Stimulated activated CD8-positive, alpha-beta memory T cell treated with anti-CD3 and anti-CD28 coated beads, Interleukin-4, amount 100 ng/mL, for 24 hours (primary cell): ENCODE measurements around the gene METTL23.
"Not testable (repeated sequence)": the region's sequence is repeated elsewhere in the genome, so short reads cannot be mapped to it uniquely, and the experiment has no call there.

Experiments used
- DNase-seq: peaks from one replicate; pipeline ENCODE4 v3.0.0-alpha.2; 2020; ENCODE audit warnings: low read depth

The METTL23 gene

DNA sequence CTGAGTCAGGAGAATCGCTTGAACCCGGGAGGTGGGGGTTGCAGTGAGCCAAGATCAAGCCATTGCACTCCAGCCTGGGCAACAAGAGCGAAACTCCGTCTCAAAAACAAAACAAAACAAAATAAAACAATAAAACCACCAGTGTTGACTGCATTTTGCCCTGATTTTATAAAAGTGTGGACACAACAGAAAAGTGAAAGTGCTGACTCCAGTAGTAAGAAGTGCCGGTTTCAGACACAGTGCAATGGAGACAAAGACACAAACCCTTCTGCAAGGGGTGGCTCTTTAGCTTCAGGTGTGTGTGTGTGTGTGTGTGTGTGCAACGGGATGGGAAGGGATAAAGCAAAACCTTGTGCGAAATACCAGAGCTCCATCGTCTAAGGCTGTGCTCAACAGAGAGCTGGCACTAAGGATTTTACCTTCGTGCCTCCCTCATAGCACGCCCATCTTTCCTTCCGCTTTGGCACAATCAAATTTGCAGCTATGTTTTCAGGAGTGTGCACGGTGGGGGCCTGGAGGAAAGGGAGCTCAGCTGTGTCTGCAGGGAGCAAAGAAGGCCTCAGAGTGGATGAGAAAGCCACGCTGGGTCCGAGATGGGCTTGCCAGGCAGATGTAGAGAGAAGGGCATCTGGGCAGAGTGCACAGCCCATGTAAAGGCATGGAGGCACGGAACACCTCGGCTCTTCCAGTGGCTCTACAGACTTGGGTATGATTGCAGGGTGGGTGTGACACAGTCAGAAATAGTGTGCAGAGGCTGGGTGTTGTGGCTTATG, 31.4 kb upstream of the METTL23 start:
- DNase-seq = no peak

- DNase-seq = no peak
Observed at GRCh38 chr17:76696763-76697701, 29.6 kb upstream of the METTL23 start.

DNA sequence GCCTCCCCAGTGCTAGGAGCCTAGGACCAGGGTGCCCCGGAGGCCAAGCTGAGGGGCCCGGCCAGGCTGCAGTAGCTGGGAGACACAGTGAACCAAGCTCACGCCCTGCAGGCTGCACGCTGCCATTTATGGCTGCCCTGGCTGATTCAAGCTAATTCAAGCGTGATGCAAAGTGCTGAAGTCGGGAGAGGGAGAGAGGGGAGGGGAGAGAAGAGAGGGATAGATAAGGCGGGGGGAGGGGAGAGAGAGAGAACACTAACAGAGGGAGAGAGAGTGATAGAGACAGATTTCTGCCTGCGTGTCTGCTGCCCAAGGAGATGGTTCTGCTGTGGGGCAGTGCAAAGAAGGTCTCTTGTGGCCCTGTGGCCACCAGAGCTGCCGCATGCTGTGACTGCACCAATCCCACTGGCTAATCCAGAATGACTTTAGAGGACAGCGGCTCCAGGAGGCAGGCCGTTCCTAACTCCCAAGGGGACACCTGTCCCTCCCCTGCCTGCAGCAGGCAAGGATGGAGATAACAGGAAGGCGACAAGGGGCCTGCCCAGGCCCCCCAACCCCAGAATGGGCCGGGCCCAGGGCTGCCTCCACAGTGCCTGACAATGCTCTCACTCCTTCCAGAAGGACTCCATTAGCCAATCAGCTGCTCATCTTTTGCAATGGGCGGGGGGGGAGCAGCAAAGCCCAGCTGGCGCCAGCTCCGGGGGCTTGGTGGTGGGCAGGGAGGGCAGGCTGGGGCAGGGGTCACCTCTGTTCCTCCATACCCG, 28.8 kb upstream of the METTL23 start:
- no peak for DNase-seq

DNA sequence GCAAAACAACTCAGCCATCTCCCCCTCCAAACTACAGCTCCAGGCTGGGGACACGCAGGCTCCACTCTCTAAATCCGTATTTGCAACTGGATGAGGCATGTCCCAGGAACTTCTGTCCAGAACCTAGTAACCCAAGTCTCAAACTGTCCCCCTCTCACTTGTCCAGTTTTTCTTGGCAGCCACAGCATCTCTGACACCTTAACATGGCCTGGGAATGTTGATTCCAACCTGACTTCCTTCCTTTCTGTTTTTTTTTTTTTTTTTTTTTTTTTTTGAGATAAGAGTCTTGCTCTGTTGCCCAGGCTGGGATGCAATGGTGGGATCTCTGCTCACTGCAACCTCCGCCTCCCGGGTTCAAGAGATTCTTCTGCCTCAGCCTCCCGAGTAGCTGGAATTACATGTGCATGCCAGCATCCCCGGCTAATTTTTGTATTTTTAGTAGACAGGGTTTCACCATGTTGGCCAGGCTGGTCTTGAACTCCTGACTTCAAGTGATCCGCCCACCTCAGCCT, 28.1 kb upstream of the METTL23 start:
- not testable (repeated sequence) for DNase-seq

DNA sequence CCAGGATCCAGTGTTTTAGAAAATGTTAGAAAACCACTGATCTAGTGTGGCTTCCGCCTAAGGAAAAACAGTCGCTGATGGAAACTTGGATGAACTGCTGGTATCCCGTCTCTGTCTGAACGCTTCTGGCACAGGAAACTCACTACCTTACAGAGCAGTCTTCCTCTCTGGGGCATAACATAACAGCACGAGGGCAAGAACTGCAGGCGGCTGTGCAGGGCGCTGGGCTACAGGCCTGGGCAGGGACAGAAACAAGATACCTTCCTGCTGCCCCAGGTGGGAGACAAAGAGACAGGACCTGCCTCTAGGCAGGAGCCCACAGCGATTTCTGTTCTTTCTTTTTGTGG, 26.4 kb upstream of the METTL23 start:
- no peak for DNase-seq

DNA sequence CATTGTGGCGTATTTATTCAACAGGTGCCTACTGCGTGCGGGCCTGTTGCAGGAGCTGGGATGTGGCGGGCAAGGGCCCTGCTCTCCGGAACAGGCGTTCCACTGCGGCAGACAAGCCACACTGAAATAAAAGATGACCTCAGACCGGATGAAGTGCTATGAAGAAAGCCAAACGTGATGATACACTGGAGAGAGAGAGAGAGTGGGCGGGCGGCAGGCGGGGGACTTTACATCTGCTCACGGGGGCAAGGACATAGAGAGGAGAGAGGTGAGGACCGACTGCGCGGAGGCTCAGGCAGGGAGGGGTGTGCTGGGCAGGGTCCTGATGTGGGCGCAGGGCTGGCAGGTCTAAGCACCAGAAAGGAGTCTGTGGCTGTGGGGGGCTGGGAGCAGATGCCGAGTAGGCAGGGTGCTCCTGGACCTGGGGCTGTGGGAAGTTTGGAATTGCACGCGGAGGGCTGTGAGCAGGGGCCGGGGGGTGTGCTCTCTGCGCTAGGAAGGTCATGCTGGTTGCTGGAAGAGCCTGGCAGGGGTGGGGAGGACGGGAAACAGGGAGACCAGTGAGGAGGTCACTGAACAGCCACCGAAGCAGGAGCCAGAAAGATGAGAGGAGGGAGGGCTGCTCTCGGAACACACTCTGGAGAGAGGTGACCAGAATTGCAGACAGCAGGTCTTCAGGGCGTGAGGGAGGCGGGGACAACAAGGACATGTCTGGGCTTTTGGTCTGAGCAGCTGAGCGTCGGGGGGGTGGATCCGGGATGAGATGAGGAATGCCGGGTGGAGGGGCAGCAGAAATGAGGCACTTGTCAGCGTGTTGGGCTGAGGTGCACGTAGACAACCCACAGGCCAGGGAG, 25.8 kb upstream of the METTL23 start:
- no peak for DNase-seq

GRCh38 chr17:76701471-76701967, 25.1 kb upstream of the METTL23 start:
- DNase-seq = no peak

DNA sequence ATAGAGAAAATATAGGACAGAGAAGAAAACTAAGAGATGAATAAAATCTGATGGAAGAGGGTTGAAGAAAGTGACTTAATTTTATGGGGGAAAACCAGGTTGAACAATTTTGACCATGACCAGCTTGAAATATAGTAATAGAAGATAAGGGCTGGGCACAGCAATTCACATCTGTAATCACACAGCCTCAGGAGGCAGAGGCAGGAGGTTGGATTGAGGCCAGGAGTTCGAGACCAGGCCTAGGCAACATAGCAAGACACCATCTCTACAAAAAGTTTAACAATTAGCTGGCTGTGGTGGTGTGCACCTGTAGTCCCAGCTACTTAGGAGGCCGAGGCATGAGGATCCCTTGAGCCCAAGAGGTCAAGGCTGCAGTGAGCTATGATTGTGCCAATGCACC, 24.6 kb upstream of the METTL23 start:
- DNase-seq = no peak

DNA sequence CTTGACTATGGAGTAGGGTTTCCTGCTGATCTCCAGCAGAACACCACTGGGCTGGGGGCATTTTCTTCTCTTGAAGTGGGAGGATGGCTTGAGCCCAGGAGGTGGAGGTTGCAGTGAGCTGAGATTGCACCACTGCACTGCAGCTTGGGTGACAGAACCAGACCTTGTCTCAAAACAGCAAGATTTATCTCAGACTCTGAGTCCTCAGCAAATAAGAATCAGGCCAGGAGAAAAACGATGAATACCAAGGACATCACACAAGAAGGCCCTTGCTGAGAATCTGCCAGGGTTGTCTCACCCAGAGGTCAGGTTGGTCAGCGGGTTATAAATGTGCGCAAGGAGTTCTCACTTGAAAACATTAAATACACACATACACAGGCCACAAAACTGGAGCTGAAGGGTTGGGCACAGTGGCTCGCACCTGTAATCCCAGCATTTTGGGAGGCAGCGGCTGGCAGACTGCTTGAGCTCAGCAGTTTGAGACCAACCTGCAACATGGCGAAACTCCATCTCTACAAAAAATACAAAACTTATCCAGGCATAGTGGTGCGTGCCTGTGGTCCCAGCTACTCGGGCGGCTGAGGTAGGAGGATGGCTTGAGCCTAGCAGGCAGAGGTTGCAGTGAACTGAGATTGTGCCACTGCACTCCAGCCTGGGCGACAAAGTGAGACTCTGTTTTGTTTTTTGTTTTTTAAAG, 23.6 kb upstream of the METTL23 start:
- no peak for DNase-seq

GRCh38 chr17:76704805-76705204, 21.8 kb upstream of the METTL23 start:
- no peak for DNase-seq

GRCh38 chr17:76706817-76707216, 19.8 kb upstream of the METTL23 start:
- DNase-seq = no peak

GRCh38 chr17:76707985-76708807, 18.4 kb upstream of the METTL23 start:
- DNase-seq = no peak

- DNase-seq = no peak
Observed at GRCh38 chr17:76709077-76709950, 17.3 kb upstream of the METTL23 start.

DNA sequence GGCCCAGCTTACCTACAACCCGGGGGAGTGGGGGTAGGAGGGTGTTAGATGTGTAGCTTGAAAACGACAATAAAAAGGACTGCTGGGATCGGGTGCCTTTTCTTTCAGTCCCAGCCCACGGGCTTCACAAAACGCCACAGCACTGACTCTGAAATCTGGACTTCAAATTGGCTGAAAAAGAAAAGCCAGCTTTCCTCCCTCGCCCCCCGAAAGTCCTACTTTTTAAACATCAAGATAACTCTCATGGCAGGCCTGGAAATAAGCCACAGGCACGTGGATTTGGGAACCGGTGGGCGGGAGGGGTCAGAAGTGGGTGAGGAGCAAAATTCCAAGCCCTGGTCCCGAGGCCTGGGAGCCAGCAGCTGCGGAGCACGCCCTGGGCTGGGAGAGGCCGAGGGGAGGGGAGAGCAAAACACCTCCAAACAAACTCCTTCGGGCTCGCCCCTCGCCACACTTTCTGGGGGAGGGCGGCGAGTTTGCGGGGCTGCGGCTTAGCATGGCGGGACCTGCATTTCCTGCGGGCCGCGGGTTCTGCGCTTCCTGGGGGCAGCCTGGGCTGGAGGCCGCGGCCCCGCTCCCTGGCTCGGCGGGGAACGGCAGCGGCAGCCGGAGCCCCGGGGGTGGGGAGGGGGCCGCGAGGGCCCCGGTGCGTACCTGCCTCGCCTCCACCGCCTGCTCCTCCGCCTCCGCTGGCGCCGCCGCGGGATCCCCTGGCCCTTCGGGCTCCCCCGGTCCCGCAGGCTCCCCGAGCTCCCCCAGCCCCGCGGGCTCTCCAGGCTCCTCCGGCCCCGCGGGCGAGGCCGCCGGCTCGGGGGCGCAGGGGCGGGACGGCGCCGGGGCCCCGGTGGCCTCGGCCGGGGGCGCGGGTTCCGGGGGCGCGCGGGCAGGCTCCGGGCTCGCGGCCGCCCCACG, 16.4 kb upstream of the METTL23 start:
- DNase-seq = not testable (repeated sequence)

- DNase-seq = peak; percentile 59
Observed at GRCh38 chr17:76710863-76711611, 15.6 kb upstream of the METTL23 start, which contains the start of gene MXRA7. TSS of gene MXRA7 (minus strand) at chr17:76710965. CDS start at chr17:76710946, 19 bp downstream.

DNA sequence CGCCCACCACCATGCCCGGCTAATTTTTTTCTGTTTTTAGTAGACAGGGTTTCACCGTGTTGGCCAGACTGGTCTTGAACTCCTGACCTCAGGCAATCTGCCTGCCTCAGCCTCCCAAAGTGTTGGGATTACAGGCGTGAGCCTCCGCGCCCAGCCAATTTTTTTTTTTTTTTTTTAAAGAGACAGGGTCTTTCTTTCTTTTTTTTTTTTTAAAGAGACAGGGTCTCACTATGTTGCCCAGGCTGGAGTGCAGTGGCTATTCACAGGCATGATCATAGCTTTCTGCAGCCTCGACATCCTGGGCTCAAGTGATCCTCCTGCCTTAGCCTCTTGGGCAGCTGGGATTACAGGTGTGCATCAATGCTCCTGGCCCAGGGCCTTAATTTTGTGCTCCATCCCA, 14.3 kb upstream of the METTL23 start:
- DNase-seq = not testable (repeated sequence)

GRCh38 chr17:76713765-76714164, 12.9 kb upstream of the METTL23 start:
- DNase-seq = no peak
